H9 (cell line): ENCODE results near the gene IL1RAPL1. TPM values are rescaled to one million over a fixed set of nuclear protein-coding genes. Genes with fewer than 3 reads are reported as not detected.

Experiments
- DNase-seq: peaks from one replicate; pipeline ENCODE4 v3.0.0-alpha.2; 2017
- H2AFZ ChIP-seq: one replicate; pipeline ENCODE4 v1.6.1; 2013; ENCODE audit warnings: mild to moderate bottlenecking, low read length, control low read depth, moderate library complexity
- H2AK5ac ChIP-seq: 2 replicates; pipeline ENCODE4 v1.6.1; 2013; ENCODE audit warnings: low read length, control low read depth, mixed read lengths; ENCODE audit not compliant: insufficient read length
- H2BK120ac ChIP-seq: one replicate; pipeline ENCODE4 v1.6.1; 2013; ENCODE audit warnings: low read depth, mild to moderate bottlenecking, low read length, control low read depth, inconsistent platforms; ENCODE audit not compliant: poor library complexity, severe bottlenecking
- H2BK12ac ChIP-seq: 2 replicates; pipeline ENCODE4 v1.6.1; 2013; ENCODE audit warnings: low read length, control low read depth, mixed read lengths, low read depth; ENCODE audit not compliant: insufficient read length
- H2BK15ac ChIP-seq: 2 replicates; pipeline ENCODE4 v1.6.1; 2013; ENCODE audit warnings: low read depth, low read length, control low read depth
- H2BK20ac ChIP-seq: one replicate; pipeline ENCODE4 v1.6.1; 2013; ENCODE audit warnings: low read depth, mild to moderate bottlenecking, low read length, control low read depth, inconsistent platforms; ENCODE audit not compliant: poor library complexity, severe bottlenecking
- H2BK5ac ChIP-seq: 2 replicates; pipeline ENCODE4 v1.6.1; 2013; ENCODE audit warnings: low read length, control low read depth, mixed read lengths; ENCODE audit not compliant: insufficient read length
- H3K14ac ChIP-seq: 2 replicates; pipeline ENCODE4 v1.6.1; 2013; ENCODE audit warnings: low read length, control low read depth; ENCODE audit not compliant: insufficient read depth
- H3K18ac ChIP-seq: 2 replicates; pipeline ENCODE4 v1.6.1; 2013; ENCODE audit warnings: low read depth, mild to moderate bottlenecking, mixed read lengths, low read length, control low read depth; ENCODE audit not compliant: insufficient read length
- H3K23ac ChIP-seq: 2 replicates; pipeline ENCODE4 v1.6.1; 2013; ENCODE audit warnings: low read length, control low read depth, mixed read lengths, low read depth; ENCODE audit not compliant: insufficient read length
- H3K23me2 ChIP-seq: 2 replicates; pipeline ENCODE4 v1.6.1; 2013; ENCODE audit warnings: low read depth, mild to moderate bottlenecking, mixed read lengths, low read length, control low read depth; ENCODE audit not compliant: insufficient read length, poor library complexity, severe bottlenecking
- H3K27ac ChIP-seq: 2 replicates; pipeline ENCODE4 v1.5.1; 2013; ENCODE audit warnings: low read length, control low read depth, mixed read lengths, low read depth; ENCODE audit not compliant: insufficient read length
- H3K27me3 ChIP-seq: 2 replicates; pipeline ENCODE4 v1.6.1; 2013; ENCODE audit warnings: low read length, control low read depth, inconsistent platforms; ENCODE audit not compliant: insufficient read depth
- H3K4ac ChIP-seq: 2 replicates; pipeline ENCODE4 v1.6.1; 2013; ENCODE audit warnings: low read depth, mild to moderate bottlenecking, control low read depth, inconsistent platforms, low read length, moderate library complexity
- H3K4me1 ChIP-seq: 2 replicates; pipeline ENCODE4 v1.6.1; 2013; ENCODE audit warnings: low read length, control low read depth, inconsistent platforms; ENCODE audit not compliant: insufficient read depth
- H3K4me2 ChIP-seq: 2 replicates; pipeline ENCODE4 v1.6.1; 2013; ENCODE audit warnings: low read length, control low read depth, mixed read lengths; ENCODE audit not compliant: insufficient read length, insufficient read depth
- H3K56ac ChIP-seq: 2 replicates; pipeline ENCODE4 v1.6.1; 2013; ENCODE audit warnings: low read depth, mild to moderate bottlenecking, mixed read lengths, low read length, control low read depth; ENCODE audit not compliant: insufficient read length
- H3K79me1 ChIP-seq: 2 replicates; pipeline ENCODE4 v1.6.1; 2013; ENCODE audit warnings: low read depth, mild to moderate bottlenecking, moderate library complexity, low read length, control low read depth, inconsistent platforms; ENCODE audit not compliant: insufficient read depth, poor library complexity, severe bottlenecking
- H3K79me2 ChIP-seq: 2 replicates; pipeline ENCODE4 v1.6.1; 2013; ENCODE audit warnings: low read length, control low read depth, inconsistent platforms; ENCODE audit not compliant: insufficient read depth
- H3K9ac ChIP-seq: 2 replicates; pipeline ENCODE4 v1.6.1; 2013; ENCODE audit warnings: low read length, control low read depth, mixed read lengths; ENCODE audit not compliant: insufficient read length; ENCODE audit errors: extremely low read depth
- H3K9me3 ChIP-seq: one replicate; pipeline ENCODE4 v1.6.1; 2013; ENCODE audit warnings: low read depth, low read length, inconsistent platforms; ENCODE audit not compliant: control insufficient read depth
- H3T11ph ChIP-seq: one replicate; pipeline ENCODE4 v1.6.1; 2013; ENCODE audit warnings: mild to moderate bottlenecking, low read length, control low read depth, inconsistent platforms
- H4K20me1 ChIP-seq: one replicate; pipeline ENCODE4 v1.6.1; 2013; ENCODE audit not compliant: control insufficient read depth, insufficient read length, insufficient read depth
- H4K5ac ChIP-seq: 2 replicates; pipeline ENCODE4 v1.6.1; 2013; ENCODE audit warnings: low read depth, mild to moderate bottlenecking, mixed read lengths, low read length, control low read depth; ENCODE audit not compliant: insufficient read length
- H4K8ac ChIP-seq: replicated peaks from 2 replicates; pipeline ENCODE4 v1.6.1; 2013; ENCODE audit warnings: low read length, control low read depth, mixed read lengths, low read depth; ENCODE audit not compliant: insufficient read length
- H4K91ac ChIP-seq: 2 replicates; pipeline ENCODE4 v1.6.1; 2013; ENCODE audit warnings: low read depth, mild to moderate bottlenecking, moderate library complexity, mixed read lengths, low read length, control low read depth; ENCODE audit not compliant: insufficient read length
- H3K27ac Mint-ChIP-seq, 3 experiments: 2 replicates in 2 of 3; 3 replicates in 1 of 3; pipeline ENCODE4 v1.8.0; 2020 to 2021; ENCODE audit warnings: mixed read lengths in 3 of 3, mild to moderate bottlenecking in 1 of 3, moderate library complexity in 1 of 3
- H3K27me3 Mint-ChIP-seq: 2 replicates; pipeline ENCODE4 v1.8.0; 2021; ENCODE audit warnings: low read depth, mild to moderate bottlenecking, moderate library complexity, mixed read lengths
- H3K36me3 Mint-ChIP-seq, 3 experiments: 2 replicates in 2 of 3; 3 replicates in 1 of 3; pipeline ENCODE4 v1.8.0; 2020 to 2021; ENCODE audit warnings: low read depth in 3 of 3, mixed read lengths in 3 of 3; ENCODE audit not compliant: insufficient read depth in 1 of 3
- H3K4me1 Mint-ChIP-seq, 2 experiments: 2 replicates each; pipeline ENCODE4 v1.8.0; 2020; ENCODE audit warnings: mixed read lengths in 2 of 2
- H3K4me3 Mint-ChIP-seq, 2 experiments: 2 replicates in 1 of 2; 3 replicates in 1 of 2; pipeline ENCODE4 v1.8.0; 2020 to 2021; ENCODE audit warnings: mild to moderate bottlenecking in 2 of 2, mixed read lengths in 2 of 2, moderate library complexity in 1 of 2
- H3K9me3 Mint-ChIP-seq, 2 experiments: 2 replicates in 1 of 2; 3 replicates in 1 of 2; pipeline ENCODE4 v1.8.0; 2020; ENCODE audit warnings: mild to moderate bottlenecking in 2 of 2, mixed read lengths in 2 of 2, moderate library complexity in 1 of 2
- CTCF ChIP-seq: fragments of 200-600 bp; sonication (generic); conservative IDR thresholded peaks from 3 replicates; pipeline ENCODE4 v1.8.0; 2021; ENCODE audit warnings: antibody characterized with exemption, mild to moderate bottlenecking
- WGBS: extraction: QIAGEN DNeasy Blood & Tissue Kit; methylation state at CpG from one replicate; pipeline ENCODE4 v1.1.7; 2013; ENCODE audit warnings: missing lambda C conversion rate, low lambda C conversion rate, mixed read lengths; ENCODE audit not compliant: insufficient read length; ENCODE audit errors: extremely low coverage; 5-methylcytosine and 5-hydroxymethylcytosine counted together
- total RNA-seq: library from RNA; stranded (reverse); gene quantifications from 2 replicates; pipeline ENCODE4 v1.2.1, GENCODE V29; 2021

IL1RAPL1 gene
- total RNA-seq, 1 experiment from 2014 or later: 0.31 TPM

- WGBS: no CpG with 5 or more reads among the region's 4 CpGs
- Histone ChIP-seq H3K18ac (no peak overlapping the region), H3K27ac (no peak overlapping the region), H3K27me3 (no peaks in the 10 kb centered on the region), H3K23me2 (no peaks in the 10 kb centered on the region), H3K4ac (no peak overlapping the region), H4K91ac (no peak overlapping the region), H3K23ac (no peak overlapping the region), H3K4me2 (no peak overlapping the region), H4K8ac (no peak overlapping the region), H3K9ac (no peak overlapping the region), H3K9me3 (no peaks in the 10 kb centered on the region), H3K79me1 (no peaks in the 10 kb centered on the region), H3K56ac (no peak overlapping the region), H2BK5ac (no peak overlapping the region), H2BK15ac (no peak overlapping the region), H3K79me2 (no peaks in the 10 kb centered on the region), H4K5ac (no peak overlapping the region), H3K14ac (no peak overlapping the region), H2BK12ac (no peak overlapping the region), H3T11ph (no peak overlapping the region), H2BK20ac (no peak overlapping the region), H2BK120ac (no peak overlapping the region), H3K4me1 (no peaks in the 10 kb centered on the region), H2AFZ (no peak overlapping the region), H2AK5ac (no peak overlapping the region), H4K20me1 (no peaks in the 10 kb centered on the region)
- no peak for DNase-seq
- Mint-ChIP-seq H3K36me3 (peaks cover 0 to 8% (median 2%) of the 10 kb centered on the region in 3 experiments; a peak in 2 of 7 replicates), H3K27me3 (no peaks in the 10 kb centered on the region; the same call in 1 of the 2 replicates), H3K4me3 (no peak overlapping the region), H3K4me1 (peaks cover 4% of the 10 kb centered on the region in 2 experiments; a peak in 1 of 4 replicates), H3K9me3 (peaks cover 8 to 40% of the 10 kb centered on the region in 2 experiments), H3K27ac (no peak overlapping the region)
- TF ChIP-seq CTCF: no peak
These were observed 848.1 kb downstream of the IL1RAPL1 start for GRCh38 chrX:29435396-29435795.
